Sigmoid colon (tissue), 4 donors: ENCODE results near the gene PPM1L.

Experiments used
- POLR2AphosphoS5 ChIP-seq, 4 donors: sonication (generic); formaldehyde crosslinking; IDR thresholded peaks; one replicate each; pipeline ENCODE4 v1.6.1; 2017; ENCODE audit warnings: antibody characterized with exemption in 4 of 4
- TF ChIP-seq, protein P1 (sequence below), 4 experiments: fragments of 450-650 bp in 3 of 4; fragments of 200-600 bp in 1 of 4; IDR thresholded peaks; one replicate each; pipeline ENCODE4 v1.5.1; 2016 to 2019; ENCODE audit warnings: antibody characterized with exemption in 4 of 4, mild to moderate bottlenecking in 3 of 4, moderate library complexity in 2 of 4

DNA sequence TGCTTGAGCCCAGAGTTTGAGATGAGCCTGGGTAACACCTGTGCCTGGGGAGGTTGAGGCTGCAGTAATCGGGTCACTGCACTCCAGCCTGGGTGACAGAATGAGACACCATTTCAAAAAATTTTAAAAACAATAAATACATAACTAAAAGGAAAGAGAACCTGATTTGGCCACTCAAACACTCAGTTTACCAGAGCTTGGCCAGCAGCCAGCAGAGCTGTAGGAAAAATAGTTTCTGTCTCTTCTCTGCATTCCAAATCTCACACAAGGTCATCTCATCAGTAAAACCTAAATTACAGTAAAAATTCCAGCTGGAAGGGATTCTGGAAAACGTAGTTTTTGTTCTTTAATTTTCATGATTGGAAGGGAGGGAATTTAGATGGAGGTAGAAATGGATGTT lies 7.8 kb upstream of the PPM1L start:
- TF ChIP-seq, protein P1, sequence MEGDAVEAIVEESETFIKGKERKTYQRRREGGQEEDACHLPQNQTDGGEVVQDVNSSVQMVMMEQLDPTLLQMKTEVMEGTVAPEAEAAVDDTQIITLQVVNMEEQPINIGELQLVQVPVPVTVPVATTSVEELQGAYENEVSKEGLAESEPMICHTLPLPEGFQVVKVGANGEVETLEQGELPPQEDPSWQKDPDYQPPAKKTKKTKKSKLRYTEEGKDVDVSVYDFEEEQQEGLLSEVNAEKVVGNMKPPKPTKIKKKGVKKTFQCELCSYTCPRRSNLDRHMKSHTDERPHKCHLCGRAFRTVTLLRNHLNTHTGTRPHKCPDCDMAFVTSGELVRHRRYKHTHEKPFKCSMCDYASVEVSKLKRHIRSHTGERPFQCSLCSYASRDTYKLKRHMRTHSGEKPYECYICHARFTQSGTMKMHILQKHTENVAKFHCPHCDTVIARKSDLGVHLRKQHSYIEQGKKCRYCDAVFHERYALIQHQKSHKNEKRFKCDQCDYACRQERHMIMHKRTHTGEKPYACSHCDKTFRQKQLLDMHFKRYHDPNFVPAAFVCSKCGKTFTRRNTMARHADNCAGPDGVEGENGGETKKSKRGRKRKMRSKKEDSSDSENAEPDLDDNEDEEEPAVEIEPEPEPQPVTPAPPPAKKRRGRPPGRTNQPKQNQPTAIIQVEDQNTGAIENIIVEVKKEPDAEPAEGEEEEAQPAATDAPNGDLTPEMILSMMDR (IDR thresholded peaks at IDR 0.05), result no peak
- no peak for TF ChIP-seq POLR2AphosphoS5 (IDR thresholded peaks at IDR 0.05)
